ENCODE data around the gene MSMO1.
"Not testable (repeated sequence)": the region's sequence is repeated elsewhere in the genome, so short reads cannot be mapped to it uniquely, and the experiment has no call there.

GRCh38 chr4:165284697-165285096 is 42.8 kb upstream of the MSMO1 start:
- not testable (repeated sequence) for TF ChIP-seq CTCF (IDR thresholded peaks at IDR 0.05; ENCODE audit: borderline replicate concordance, extremely low read depth, low read length, poor library complexity, severe bottlenecking); EZH2 (IDR thresholded peaks at IDR 0.05; ENCODE audit: borderline replicate concordance, low read depth, low read length, severe bottlenecking)

Measured in DND-41 (cell line).